ENCODE measurements around the gene ACOX3.
"Not testable (repeated sequence)": the region's sequence is repeated elsewhere in the genome, so short reads cannot be mapped to it uniquely, and the experiment has no call there.

The ACOX3 gene

DNA sequence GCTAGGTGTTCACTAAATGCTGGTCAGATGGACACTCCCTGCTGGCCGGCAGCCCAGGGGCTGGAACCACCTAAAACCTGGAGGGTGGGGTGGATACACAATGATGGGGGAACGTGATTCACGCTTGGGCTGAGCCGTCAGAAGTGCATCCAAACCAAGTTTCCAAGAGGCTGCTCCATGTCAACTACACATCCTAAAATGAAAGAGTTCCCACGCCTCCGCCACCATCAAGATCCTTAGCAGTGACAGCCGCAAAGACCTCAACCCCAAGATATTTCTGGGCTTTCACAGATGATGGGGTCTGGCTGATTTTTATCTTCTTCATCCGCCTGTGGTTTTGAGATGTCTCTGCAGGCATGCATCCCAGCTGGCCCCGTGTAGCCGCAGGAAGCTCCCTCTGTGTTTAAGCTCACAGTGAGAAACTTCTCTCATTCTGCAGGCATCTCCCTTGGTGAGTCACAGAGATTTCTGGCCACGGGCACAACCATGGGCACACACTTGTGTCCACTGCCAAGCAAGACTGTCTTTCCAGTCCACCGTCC lies 86.5 kb downstream of the ACOX3 start:
- DNase-seq, result no peak
- TF ChIP-seq POLR2A (IDR thresholded peaks at IDR 0.05; ENCODE audit: low read length) (no peak), GATA1 (IDR thresholded peaks at IDR 0.05; ENCODE audit: low read depth, low read length) (no peak)

DNA sequence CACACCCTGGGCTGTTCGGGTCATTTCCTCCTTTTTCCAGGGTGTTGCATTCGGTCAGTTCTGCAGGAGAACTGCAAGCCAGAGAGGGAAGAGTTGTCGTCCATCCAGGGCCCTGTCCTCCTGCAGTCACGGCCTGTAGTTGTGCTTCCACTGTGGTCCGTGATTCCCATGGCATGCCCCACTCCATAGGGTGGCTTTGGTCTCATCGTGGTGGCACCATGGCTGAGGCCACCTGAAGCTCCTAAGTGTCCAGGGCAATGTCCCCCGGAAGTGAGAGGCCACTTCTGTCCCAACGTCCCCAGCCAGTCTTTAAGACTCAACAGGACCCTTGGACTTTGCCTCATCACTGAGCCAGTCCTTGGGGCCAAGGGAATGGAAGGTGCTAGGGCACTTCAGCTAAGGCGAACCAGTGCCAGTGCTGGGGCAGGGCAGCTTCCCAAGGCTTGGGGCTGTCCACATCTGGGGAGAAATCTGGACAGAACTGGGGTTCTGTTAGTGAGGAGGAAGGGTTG lies 87.3 kb downstream of the ACOX3 start:
- no peak for DNase-seq
- TF ChIP-seq POLR2A (IDR thresholded peaks at IDR 0.05; ENCODE audit: low read length) (no peak), GATA1 (IDR thresholded peaks at IDR 0.05; ENCODE audit: low read depth, low read length) (no peak)

DNA sequence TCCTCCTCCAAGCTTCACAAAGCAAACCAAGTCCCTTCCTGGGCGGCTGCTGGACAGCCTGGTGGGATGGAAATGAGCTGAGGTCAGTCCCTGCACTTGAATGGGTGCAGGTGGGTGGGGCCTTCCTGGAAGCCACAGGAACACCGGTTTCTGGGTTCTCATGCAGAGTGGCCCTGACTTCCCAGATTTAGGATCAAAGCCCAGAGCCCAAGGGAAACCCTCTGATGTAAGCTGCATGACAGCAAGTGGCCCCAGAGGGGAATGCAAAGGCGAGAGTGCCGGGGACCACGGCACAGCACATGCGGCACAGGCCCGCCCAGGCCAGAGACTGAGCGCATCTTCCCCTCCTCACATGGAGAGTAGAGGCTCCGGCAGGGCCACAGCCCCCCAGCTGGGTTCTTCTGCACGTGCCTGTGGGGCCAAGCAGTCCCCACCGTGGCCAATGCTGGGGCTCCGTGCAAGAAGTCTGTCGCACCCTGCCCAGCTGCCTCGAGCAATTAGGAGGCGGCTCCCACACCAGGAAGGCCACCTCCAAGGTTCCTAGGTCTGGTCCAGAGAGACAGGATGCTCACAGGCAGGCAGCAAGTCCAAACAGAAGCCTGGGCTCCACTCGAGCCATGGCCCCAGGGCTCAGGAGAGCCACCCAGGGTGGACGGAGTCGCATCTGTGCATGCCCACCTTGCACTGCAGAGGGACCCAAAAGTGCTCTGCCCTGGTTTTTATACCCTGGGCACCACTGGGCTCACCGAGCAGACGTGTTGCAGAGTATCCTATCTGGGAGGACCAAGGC lies 88.0 kb downstream of the ACOX3 start:
- TF ChIP-seq POLR2A (IDR thresholded peaks at IDR 0.05; ENCODE audit: low read length) (no peak), GATA1 (IDR thresholded peaks at IDR 0.05; ENCODE audit: low read depth, low read length) (no peak)

DNA sequence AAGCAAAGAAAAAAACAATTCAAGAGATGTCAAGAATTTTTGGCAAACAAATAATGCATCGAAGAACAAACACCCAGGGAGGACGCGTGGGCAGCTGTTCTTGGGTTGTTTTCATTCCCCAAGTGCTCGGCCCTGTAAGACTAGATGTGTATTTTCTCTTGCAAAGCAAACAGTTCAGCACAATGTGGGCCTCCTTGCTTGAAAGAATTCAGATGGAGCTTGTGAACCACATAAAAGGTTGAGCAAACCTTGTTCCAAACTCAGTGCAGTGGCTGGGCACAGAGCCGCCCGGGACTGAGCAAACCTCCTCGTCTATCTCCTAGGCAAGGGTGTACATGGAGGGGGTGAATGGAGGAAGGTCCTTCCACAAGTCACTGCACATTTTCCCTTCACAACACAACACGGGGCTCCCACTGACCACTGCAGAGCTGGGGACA lies 88.6 kb downstream of the ACOX3 start:
- no peak for TF ChIP-seq GATA1 (IDR thresholded peaks at IDR 0.05; ENCODE audit: low read depth, low read length)
- no peak for TF ChIP-seq POLR2A (IDR thresholded peaks at IDR 0.05; ENCODE audit: low read length)
- no peak for DNase-seq

More for the DNA sequence above, 88.0 kb downstream of the ACOX3 start:
- no peak for DNase-seq

DNA sequence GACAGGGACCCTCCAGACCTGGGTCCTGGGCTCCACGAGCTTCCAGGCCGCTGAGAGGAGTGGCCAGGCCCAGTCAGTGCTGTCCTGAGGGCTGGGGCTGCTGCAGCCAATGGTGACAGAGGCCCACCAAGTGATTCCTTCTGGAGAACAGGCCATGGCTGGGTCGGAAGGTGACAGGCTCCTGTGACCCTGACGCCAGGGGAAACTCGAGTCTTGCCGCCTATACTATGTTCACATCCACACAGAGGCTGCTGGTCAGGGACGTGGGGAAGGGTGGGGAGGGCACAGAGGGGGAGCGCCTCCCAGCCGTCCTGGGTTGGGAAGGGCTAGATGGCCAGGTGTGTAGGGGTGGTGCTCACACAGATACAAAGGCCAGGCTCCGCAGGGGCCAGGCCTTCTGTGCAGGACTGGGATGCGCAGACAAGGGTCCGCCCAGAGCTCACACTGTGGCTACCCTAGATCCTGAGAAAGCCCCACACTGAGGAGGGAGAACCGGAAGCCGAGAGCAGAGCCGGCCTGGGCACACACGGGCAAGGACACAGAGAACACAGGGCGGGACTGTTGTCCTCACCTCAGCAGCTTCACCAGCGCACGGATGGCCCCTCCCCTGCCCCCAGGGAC lies 89.6 kb downstream of the ACOX3 start:
- DNase-seq, result no peak
- no peak for TF ChIP-seq GATA1 (IDR thresholded peaks at IDR 0.05; ENCODE audit: low read depth, low read length)
- TF ChIP-seq POLR2A (IDR thresholded peaks at IDR 0.05; ENCODE audit: low read length), result no peak

DNA sequence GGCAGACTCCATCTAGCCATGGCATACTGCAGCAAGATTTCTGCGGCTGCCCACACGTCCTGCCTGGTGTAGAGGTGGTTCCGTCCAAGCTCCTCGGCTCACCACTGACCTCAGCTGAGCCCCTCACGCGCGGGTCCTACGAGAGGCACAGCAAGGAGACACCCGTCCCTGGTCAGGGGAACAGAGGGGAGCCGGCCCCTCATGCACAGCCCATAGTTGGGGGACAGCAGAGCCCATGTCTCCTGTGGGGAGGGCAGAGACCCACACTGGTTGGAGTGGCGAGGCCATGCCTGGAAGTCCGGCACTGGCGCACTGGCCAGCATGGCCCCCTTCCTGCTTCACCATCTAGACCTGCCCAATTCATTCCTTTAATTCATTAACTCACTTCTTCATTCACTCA lies 90.2 kb downstream of the ACOX3 start:
- no peak for DNase-seq
- TF ChIP-seq GATA1 (IDR thresholded peaks at IDR 0.05; ENCODE audit: low read depth, low read length), result no peak
- no peak for TF ChIP-seq POLR2A (IDR thresholded peaks at IDR 0.05; ENCODE audit: low read length)

DNA sequence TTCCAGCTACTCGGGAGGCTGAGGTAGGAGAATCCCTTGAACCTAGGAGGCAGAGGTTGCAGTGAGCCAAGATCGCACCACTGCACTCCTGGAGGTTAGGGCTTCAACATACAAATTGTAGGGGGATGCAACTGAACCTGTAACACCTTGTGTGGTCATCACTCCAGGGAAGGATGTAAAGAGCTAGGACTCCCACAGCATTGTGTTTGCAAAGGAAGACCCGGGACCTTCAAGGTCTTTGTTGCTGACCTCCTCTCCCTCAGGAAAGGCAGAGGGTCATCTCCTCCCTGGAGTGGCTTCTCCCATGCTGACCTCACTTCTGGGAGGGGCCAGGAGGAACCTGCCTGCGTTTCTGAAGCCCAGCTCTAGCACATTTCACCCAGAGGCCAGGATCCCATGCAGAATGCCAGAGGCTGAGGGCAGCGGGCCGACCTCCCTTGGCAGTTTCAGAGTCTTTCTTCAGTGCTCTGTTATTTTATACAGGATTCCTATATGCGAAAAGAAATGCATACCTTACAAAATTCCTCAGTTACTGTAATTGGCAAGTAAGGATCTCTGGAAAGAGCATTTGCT lies 90.8 kb downstream of the ACOX3 start:
- TF ChIP-seq GATA1 (IDR thresholded peaks at IDR 0.05; ENCODE audit: low read depth, low read length), result no peak
- no peak for TF ChIP-seq POLR2A (IDR thresholded peaks at IDR 0.05; ENCODE audit: low read length)
- DNase-seq, result no peak

DNA sequence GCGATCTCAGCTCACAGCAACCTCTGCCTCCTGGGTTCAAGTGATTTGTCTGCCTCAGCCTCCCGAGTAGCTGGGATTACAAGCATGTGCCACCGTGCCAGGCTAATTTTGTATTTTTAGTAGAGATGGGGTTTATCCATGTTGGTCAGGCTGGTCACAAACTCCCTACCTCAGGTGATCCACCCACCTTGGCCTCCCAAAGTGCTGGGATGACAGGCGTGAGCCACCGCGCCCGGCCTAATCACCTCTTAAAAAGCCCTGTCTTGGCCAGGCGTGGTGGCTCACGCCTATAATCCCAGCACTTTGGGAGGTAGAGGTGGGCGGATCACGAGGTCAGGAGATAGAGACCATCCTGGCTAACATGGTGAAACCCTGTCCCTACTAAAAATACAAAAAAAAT lies 91.3 kb downstream of the ACOX3 start:
- not testable (repeated sequence) for DNase-seq

DNA sequence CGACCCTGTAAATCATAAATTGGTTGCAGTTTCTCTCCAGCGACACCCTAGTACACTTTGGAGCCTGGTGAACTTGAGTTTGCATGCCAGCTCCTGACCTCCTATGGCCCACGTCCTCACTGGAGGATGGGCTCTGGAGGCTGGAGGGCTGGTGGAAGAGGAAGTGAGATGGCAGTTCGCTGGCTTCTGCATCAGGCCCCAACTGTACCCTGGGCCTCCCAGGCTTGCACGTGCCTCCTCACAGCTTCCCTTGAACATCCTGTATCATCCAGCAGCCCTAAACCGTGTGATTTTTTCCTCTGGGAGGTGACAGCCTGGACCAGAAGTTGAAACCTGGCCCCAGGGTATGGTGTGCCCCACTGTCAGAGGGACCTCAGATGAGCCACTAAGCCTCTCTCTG lies 92.5 kb downstream of the ACOX3 start:
- DNase-seq, result no peak
- TF ChIP-seq GATA1 (IDR thresholded peaks at IDR 0.05; ENCODE audit: low read depth, low read length) (no peak), POLR2A (IDR thresholded peaks at IDR 0.05; ENCODE audit: low read length) (no peak)

DNA sequence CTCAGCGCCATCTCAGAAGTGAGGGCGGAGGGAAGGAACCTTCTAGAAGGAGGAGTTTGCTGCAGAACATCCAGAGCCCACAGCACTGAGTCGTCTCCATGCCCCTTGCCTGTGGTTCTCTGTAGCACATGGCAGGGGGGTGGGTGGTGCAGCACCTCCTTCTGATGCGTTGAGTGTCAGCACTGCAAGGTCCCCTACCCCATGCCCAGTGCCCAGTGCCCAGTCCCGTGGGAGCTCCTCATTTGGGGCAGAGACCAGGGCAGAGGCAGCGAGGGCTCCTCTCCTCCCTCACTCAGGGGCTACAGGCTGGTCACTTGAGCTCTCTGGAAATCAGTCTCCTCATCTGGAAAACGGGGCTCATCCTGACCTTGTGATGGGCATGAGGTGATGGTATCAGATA lies 92.9 kb downstream of the ACOX3 start:
- DNase-seq, result no peak
- TF ChIP-seq GATA1 (IDR thresholded peaks at IDR 0.05; ENCODE audit: low read depth, low read length) (no peak), POLR2A (IDR thresholded peaks at IDR 0.05; ENCODE audit: low read length) (no peak)

DNA sequence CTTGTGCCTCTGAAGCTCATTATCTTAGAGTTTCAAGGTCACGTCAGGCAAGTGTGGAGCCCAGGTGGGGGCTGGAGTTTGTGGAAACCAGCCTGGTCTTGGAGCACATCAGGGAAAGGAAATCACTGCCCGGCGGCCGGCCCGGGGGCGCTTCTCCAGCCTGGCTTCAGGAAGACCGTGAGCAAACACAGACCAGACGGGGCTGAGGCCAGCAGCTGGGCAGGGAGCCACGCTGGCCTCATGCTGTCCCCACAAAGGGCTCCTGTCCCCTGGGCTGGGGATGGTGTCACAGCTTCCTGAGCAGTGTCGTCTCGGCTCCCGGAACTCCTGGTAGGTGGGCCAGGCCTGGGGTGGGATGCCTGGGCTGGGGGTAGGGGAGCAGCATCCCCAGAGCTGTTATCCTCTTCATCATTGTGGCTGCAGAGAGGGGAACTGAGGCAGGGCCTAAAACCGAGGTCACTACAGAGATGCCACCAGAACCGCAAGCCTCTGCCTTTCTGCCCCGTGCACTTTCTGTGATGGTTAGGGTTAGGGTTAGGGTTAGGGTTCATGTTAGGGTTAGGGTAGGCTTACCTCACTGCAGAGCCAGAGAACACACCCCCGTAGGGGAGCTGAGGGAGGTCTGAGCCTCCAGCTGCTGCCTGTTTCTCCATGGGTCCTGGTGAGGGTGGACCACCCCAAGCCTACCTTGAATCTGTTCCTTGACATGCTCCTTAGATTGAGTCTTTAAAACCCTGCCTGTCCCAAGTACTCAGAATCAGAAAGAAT lies 93.5 kb downstream of the ACOX3 start:
- TF ChIP-seq GATA1 (IDR thresholded peaks at IDR 0.05; ENCODE audit: low read depth, low read length) (no peak), POLR2A (IDR thresholded peaks at IDR 0.05; ENCODE audit: low read length) (no peak)

DNA sequence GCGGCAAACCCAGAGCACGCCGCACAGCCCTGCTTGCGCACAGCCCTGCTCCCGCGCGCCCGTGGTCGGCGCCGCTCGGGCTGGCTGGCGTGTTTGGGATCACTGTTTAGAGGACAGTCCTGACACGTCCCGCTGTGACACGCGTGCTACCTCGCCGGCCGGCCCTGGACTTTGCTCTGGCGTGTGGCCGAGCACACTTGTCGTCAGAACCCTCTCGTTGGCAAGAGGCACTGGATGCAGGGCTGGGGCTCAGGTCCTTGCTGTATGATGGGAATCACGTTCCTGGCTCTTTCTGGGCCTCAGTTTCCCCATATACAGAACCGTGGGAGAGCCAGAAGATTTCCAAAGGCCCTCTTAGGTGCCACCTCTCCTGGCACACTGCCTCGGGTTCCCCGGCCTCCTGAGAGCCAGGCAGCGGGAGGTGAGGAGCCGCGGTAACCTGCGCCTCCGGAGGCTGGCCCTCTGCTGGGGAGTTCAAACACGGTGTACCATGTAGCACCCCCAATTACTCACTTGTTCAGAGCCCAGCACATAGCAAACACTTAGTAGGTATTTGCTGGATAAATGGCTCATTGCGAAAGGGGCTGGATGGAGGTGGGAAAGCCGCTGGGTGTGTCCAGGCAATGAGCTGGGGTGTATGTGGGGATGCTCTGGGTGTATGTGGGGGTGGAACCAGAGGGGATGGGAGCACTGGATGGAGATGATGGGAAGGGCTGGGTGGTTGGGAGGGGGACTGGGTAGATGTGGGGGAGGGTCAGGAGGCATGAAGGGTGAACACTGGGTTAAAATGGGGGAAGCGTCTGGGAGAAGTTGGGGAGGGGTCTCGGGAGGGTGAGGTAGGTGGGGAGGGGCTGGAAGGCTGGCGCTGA lies 94.3 kb downstream of the ACOX3 start:
- no peak for TF ChIP-seq GATA1 (IDR thresholded peaks at IDR 0.05; ENCODE audit: low read depth, low read length)
- no peak for TF ChIP-seq POLR2A (IDR thresholded peaks at IDR 0.05; ENCODE audit: low read length)
- DNase-seq, result no peak

More for the DNA sequence above, 93.5 kb downstream of the ACOX3 start:
- no peak for DNase-seq

Measured in erythroblast (primary cell).